ENCODE data around the gene ABCG5.

The ABCG5 gene

DNA sequence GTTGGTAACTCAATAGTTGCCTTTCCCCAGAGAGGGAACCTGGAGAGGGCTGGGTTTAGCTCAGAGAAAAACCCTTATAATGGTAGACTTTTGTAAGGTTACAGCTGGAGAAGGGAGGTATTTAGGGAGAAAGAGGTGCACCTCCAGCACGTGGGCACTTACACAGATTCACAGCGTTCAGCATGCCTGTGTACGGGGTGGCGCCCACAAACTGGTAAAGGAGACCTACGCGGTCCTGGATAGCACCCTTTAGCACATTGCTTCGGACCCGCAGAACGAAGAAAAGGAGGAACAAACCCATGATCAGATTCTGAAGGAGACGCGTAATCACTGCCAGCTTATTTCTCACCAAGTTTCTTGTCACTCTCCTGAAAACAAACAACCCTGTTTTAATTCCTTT, 14.9 kb downstream of the ABCG5 start:
- FAIRE-seq (no peak), DNase-seq (ENCODE audit: insufficient read length, low spot score) (no peak)
- TF ChIP-seq, protein P1, sequence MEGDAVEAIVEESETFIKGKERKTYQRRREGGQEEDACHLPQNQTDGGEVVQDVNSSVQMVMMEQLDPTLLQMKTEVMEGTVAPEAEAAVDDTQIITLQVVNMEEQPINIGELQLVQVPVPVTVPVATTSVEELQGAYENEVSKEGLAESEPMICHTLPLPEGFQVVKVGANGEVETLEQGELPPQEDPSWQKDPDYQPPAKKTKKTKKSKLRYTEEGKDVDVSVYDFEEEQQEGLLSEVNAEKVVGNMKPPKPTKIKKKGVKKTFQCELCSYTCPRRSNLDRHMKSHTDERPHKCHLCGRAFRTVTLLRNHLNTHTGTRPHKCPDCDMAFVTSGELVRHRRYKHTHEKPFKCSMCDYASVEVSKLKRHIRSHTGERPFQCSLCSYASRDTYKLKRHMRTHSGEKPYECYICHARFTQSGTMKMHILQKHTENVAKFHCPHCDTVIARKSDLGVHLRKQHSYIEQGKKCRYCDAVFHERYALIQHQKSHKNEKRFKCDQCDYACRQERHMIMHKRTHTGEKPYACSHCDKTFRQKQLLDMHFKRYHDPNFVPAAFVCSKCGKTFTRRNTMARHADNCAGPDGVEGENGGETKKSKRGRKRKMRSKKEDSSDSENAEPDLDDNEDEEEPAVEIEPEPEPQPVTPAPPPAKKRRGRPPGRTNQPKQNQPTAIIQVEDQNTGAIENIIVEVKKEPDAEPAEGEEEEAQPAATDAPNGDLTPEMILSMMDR (IDR thresholded peaks at IDR 0.05; ENCODE audit: insufficient read depth, missing control alignments) = no peak

DNA sequence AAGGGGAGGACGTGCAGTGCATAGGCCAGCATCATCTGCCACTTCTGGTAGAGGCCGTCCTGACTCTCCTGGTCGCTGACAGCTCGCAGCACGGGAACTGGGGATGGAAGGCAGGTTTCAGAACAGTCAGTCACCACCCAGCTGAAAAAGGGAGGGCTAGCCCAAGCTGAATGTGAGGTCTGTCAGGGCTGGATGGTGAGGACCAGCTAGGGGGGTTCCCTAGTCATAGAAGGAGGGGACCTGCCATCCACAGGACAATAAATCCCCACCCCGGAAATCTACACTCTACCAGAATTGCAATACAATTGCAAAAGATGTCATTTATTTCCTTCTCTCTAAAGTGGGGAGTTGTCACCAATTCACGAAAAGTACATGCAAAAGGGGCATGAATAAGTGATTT, 15.8 kb downstream of the ABCG5 start:
- no peak for FAIRE-seq
- TF ChIP-seq, protein P1 (IDR thresholded peaks at IDR 0.05; ENCODE audit: insufficient read depth, missing control alignments) = no peak
- DNase-seq (ENCODE audit: insufficient read length, low spot score) = no peak

DNA sequence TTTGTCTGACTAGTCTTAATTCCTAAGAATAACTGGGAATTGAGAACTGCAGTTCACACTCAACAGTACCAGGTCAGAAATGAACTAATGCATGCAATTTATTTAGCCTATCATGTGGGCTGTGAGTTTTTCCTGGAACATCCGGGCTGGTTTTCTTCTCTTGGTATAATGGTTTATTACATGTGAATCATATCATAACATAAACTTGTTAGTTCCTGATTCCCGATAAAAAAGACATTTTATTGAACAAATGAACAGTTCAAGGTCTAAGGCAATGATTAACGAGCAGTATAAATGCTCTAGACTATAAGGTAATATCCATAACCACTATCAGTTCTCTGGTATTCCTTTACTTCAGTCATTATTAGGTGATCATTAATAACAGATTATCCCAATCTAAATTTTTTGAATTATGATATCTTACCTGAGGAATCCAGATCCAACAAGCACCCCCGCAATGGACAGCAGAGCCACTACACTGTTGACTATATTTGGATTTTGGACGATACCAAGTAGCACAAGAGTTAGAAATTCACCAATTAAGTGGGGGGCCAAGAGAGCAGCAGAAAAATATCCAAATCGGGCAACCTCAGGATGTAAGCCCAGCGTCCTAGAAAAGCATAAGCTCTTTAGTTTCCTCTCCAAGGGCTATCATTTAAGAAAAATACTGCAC, 19.0 kb downstream of the ABCG5 start:
- DNase-seq (ENCODE audit: insufficient read length, low spot score) (no peak), FAIRE-seq (no peak)
- TF ChIP-seq, protein P1 (IDR thresholded peaks at IDR 0.05; ENCODE audit: insufficient read depth, missing control alignments) = no peak

DNA sequence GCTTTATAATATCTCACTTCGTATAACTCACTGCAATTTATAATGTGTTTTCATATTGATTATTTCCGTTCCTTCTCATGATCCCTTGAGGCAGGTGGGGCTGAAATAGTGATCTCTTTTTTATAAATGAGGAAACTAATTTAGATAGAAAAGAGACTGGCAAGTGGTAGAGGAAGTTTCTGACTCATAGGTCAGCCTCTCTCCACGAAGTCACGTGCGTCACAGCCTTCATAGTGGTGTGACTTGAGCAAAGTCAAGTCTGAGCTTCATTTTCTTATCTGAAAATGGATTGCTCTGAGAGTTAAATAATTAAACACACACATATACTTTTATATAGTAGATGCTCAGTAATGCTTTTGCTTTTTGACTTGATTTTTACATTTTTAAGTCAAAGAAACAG, 19.9 kb downstream of the ABCG5 start:
- TF ChIP-seq, protein P1 (IDR thresholded peaks at IDR 0.05; ENCODE audit: insufficient read depth, missing control alignments) = no peak
- FAIRE-seq (no peak), DNase-seq (ENCODE audit: insufficient read length, low spot score) (no peak)

DNA sequence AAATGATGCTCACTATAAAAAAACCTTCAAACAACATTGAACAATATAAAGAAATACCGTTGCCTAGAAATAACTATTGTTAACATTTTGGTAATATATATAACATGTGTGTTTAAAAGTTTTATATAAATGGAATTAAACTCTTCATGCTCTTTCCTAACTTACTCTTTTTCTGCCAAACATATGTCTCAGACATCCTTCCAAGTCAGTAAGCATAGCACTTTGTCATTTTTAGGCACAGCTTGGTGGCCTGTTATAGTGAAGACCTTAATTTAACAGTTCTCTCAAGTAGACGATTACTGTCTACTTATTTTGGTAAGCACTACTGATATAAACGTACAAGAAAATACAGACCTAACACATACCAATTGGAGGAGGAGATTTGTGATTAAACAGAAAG, 23.9 kb downstream of the ABCG5 start:
- FAIRE-seq = no peak

DNA sequence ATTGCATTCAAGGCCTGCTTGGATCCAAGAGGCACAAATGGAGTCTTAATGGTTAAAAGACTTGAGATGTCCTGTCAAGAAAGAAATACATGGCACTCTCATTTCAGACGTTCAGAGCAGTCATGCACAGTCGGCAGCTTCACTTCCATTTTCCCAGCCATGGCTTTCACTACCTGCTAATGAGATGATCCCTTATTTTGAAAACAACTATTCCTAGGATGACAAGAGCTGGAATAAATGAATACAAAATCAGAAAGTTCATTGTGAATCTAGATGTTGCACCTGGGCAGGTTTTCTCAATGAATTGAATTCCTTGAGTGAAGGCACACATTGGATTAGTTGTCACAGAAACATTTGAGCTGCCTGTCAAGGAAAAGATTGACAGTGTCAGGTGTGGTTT, 25.7 kb downstream of the ABCG5 start:
- TF ChIP-seq, protein P1 (IDR thresholded peaks at IDR 0.05; ENCODE audit: insufficient read depth, missing control alignments) = no peak
- no peak for DNase-seq (ENCODE audit: insufficient read length, low spot score)

More for the DNA sequence above, 23.9 kb downstream of the ABCG5 start:
- TF ChIP-seq, protein P1 (IDR thresholded peaks at IDR 0.05; ENCODE audit: insufficient read depth, missing control alignments) = no peak
- DNase-seq (ENCODE audit: insufficient read length, low spot score) = no peak

DNA sequence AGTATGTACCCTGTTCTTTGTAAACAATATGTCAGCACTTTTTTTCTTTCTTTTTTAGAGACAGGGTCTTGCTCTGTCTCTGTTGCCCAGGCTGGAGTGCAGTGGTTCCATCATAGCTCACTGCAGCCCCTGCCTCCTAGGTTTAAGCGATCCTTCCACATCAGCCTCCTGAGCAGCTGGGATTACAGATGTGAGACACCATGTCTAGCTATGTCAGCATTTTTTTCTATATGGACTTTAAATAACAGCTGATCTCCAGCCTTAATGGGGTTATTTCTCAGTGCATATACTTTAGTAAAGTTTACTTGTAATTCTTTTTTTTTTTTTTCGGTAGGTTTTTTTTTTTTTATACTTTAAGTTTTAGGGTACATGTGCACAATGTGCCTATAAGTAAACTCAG, 26.6 kb downstream of the ABCG5 start:
- TF ChIP-seq, protein P1 (IDR thresholded peaks at IDR 0.05; ENCODE audit: insufficient read depth, missing control alignments) = no peak
- no peak for FAIRE-seq

More for the DNA sequence above, 25.7 kb downstream of the ABCG5 start:
- no peak for FAIRE-seq

More for the DNA sequence above, 26.6 kb downstream of the ABCG5 start:
- no peak for DNase-seq (ENCODE audit: insufficient read length, low spot score)

Data from D721Med (cell line).